Endothelial cell of umbilical vein (primary cell): ENCODE data around the gene EMC8.

Source experiments
- MYC ChIP-seq: IDR thresholded peaks from one replicate; pipeline ENCODE4 v1.6.1; 2011; ENCODE audit warnings: mild to moderate bottlenecking, low read depth, low read length
- POLR2AphosphoS5 ChIP-seq: IDR thresholded peaks from 2 replicates; pipeline ENCODE4 v1.6.1; 2012; ENCODE audit warnings: low read depth, mild to moderate bottlenecking, control low read depth, low read length, moderate library complexity; ENCODE audit not compliant: insufficient read depth
- TF ChIP-seq, protein P1 (sequence below), 2 donors: IDR thresholded peaks; 1 replicate in 1 of 2; 2 replicates in 1 of 2; pipeline ENCODE4 v1.5.1; 2011; ENCODE audit warnings: low read length in 2 of 2, mild to moderate bottlenecking in 2 of 2, moderate library complexity in 2 of 2, control low read depth in 1 of 2, inconsistent platforms in 1 of 2, low read depth in 1 of 2; ENCODE audit not compliant: insufficient read depth in 1 of 2; ENCODE audit errors: extremely low read depth in 1 of 2

DNA sequence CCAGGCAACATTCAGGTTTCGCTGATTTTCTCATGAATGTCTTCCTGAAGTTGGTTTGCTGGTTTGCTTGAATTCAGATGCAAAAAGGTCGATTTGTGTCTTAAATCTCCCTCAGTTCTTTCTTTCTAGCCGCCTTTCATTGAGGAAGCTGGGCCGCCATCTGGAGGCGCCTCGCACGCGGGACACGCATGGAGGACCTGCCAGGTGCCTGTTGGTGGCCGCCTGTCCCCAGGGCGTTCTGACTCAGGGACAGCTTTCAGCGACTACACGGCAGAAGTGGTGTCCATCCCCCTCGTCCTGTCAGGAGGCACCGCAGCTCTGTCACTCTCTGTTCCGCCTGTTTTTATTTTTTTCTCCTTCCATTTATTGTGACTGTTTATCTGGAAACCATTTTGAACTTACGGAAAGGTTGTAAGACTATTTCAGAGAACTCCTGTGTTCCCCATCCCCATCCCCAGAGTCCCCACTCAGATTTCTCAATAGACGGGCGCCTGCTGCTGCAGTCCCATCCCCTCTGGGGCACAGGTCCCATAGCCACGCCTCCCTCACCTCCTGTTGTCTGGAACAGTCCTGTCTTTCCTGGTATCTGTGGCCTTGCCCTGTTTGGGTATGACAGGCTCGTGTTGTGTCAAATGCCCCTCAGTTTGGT lies 33.4 kb upstream of the EMC8 start:
- TF ChIP-seq, protein P1, sequence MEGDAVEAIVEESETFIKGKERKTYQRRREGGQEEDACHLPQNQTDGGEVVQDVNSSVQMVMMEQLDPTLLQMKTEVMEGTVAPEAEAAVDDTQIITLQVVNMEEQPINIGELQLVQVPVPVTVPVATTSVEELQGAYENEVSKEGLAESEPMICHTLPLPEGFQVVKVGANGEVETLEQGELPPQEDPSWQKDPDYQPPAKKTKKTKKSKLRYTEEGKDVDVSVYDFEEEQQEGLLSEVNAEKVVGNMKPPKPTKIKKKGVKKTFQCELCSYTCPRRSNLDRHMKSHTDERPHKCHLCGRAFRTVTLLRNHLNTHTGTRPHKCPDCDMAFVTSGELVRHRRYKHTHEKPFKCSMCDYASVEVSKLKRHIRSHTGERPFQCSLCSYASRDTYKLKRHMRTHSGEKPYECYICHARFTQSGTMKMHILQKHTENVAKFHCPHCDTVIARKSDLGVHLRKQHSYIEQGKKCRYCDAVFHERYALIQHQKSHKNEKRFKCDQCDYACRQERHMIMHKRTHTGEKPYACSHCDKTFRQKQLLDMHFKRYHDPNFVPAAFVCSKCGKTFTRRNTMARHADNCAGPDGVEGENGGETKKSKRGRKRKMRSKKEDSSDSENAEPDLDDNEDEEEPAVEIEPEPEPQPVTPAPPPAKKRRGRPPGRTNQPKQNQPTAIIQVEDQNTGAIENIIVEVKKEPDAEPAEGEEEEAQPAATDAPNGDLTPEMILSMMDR (IDR thresholded peaks at IDR 0.05; ENCODE audit: extremely low read depth in 1 of 2, insufficient read depth in 1 of 2, low read depth in 1 of 2, low read length in 2 of 2), result no peak
- no peak for TF ChIP-seq POLR2AphosphoS5
- TF ChIP-seq MYC, result no peak
